Heart right ventricle (tissue), 16 donors: Measurements from ENCODE around the gene SATB2. TPM values are rescaled to one million over a fixed set of nuclear protein-coding genes. Genes with fewer than 3 reads are reported as not detected.

Experiments
- ATAC-seq, 8 donors: fragments of 200-7000 bp; cut with Tn5 transposase; one replicate each; pipeline ENCODE4 v1.9.1; 2020; ENCODE audit warnings: mild to moderate bottlenecking in 8 of 8, moderate library complexity in 8 of 8, moderate number of reproducible peaks in 1 of 8
- DNase-seq, 2 donors: peaks; one replicate each; pipeline ENCODE4 v3.0.0-alpha.2; 2020
- H3K27ac ChIP-seq, 10 donors: fragments of 200-600 bp; sonication (generic) in 2 of 10; one replicate each; pipeline versions ENCODE4 v1.5.0 to v1.8.0; 2020 to 2022; ENCODE audit warnings: mild to moderate bottlenecking in 3 of 10
- H3K27me3 ChIP-seq, 7 donors: fragments of 200-600 bp; one replicate each; pipeline ENCODE4 v1.8.0; 2021 to 2022; ENCODE audit warnings: mild to moderate bottlenecking in 2 of 7
- H3K36me3 ChIP-seq, 9 donors: fragments of 200-600 bp; sonication (generic) in 1 of 9; one replicate each; pipeline versions ENCODE4 v1.5.0 to v1.8.0; 2020 to 2022; ENCODE audit warnings: mild to moderate bottlenecking in 2 of 9
- H3K4me1 ChIP-seq, 9 donors: fragments of 200-600 bp; sonication (generic) in 1 of 9; one replicate each; pipeline versions ENCODE4 v1.5.0 to v1.8.0; 2020 to 2022; ENCODE audit warnings: mild to moderate bottlenecking in 4 of 9
- H3K4me3 ChIP-seq, 10 donors: fragments of 200-600 bp; sonication (generic) in 2 of 10; one replicate each; pipeline versions ENCODE4 v1.5.0 to v1.8.0; 2020 to 2022; ENCODE audit warnings: mild to moderate bottlenecking in 7 of 10, moderate library complexity in 2 of 10
- H3K9me3 ChIP-seq, 11 donors: fragments of 200-600 bp in 10 of 11; sonication (generic) in 2 of 11; one replicate each; pipeline versions ENCODE4 v1.5.0 to v1.8.0; 2013 to 2022; ENCODE audit warnings: mild to moderate bottlenecking in 2 of 11, control low read depth in 1 of 11, moderate library complexity in 1 of 11
- WGBS, 2 donors: extraction: QIAGEN DNeasy Blood & Tissue Kit; methylation state at CpG; one replicate each; pipeline ENCODE4 v1.1.7; 2013; ENCODE audit warnings: inconsistent platforms in 1 of 2; 5-methylcytosine and 5-hydroxymethylcytosine counted together
- intact Hi-C, 10 donors: fragments of 100-400 bp; cut with DNase I; formaldehyde crosslinking; loops; one replicate each; pipeline versions ENCODE4 v1.11.1 to v1.14.2; 2022
- long read RNA-seq, 3 donors: library from polyadenylated mRNA; unstranded; transcript quantifications; one replicate each; pipeline ENCODE4 v2.0.0, GENCODE V29; 2020 to 2021
- polyA plus RNA-seq, 2 donors: library from polyadenylated mRNA; stranded (reverse); fragments of 200-250 nt; gene quantifications; one replicate each; pipeline ENCODE4 v1.2.3, GENCODE V29; 2013
- total RNA-seq, 10 donors: library from RNA; stranded (reverse); fragmentation: NEBNext Ultra II Directional in 3 of 10; extraction: Animal tissue kit (Norgen Biotek cat#: 25700) in 3 of 10; gene quantifications; one replicate each; pipeline versions ENCODE4 v1.2.1 to v1.2.4, GENCODE V29; 2021 to 2023
- TF ChIP-seq, protein P1 (sequence below), 9 donors: fragments of 200-600 bp; sonication (generic) in 2 of 9; IDR thresholded peaks; one replicate each; pipeline versions ENCODE4 v1.5.0 to v1.8.0; 2021 to 2022; ENCODE audit warnings: antibody characterized with exemption in 9 of 9, mild to moderate bottlenecking in 5 of 9, moderate library complexity in 1 of 9
- donor health status: Arrhythmogenic right ventricular cardiomyopathy.
- donor health status: ischemic (EF 13 %, LVEDD 7.1; RV severe dilation, severe dysfunction).
- donor health status: healthy with polysubstance abuse.
- donor health status: DM: no; HTN: yes; CAD: no.
- donor health status: DM: no; HTN: no; CAD: no.
- donor health status: ischemic (EF 25% LVEDD 6.9; RV normal size, moderate dysfunction).
- donor health status: ischemic (EF 25% LVEDD 5.7; RV mildly dilated, moderate dysfunction).
- donor health status: healthy.
- donor health status: DM: yes; HTN: yes; CAD: no.
- donor health status: Ischemic cardiomyopathy.
- donor health status: ischemic (EF 35%, LVEDD 5.7; RV mildly dilated, moderate dysfunction).
- donor health status: nonischemic (EF 11% LVEDD 7.7; RV severe dilation, severe dysfunction).
- donor health status: DM: yes; HTN: yes; CAD: no.
- donor health status: PGD.
- donor health status: ischemic (EF 29% LVEDD 5.4; RV normal size, mild dysfunction).
- donor health status: nonischemic (EF 23%, LVEDD 6.1; RV moderate dilation, normal function).

SATB2 gene
- total RNA-seq (1 to 10 TPM in 4 of 10 donors, under 1 TPM in 6; 0.42 to 2.3 (median 0.89) TPM), polyA plus RNA-seq (under 1 TPM; 0.29 to 0.59 TPM)
- long read RNA-seq, donor 1, partial matches to known transcripts: 1 of 1 reads
- long read RNA-seq, donor 1, other reads (novel, unspliced or antisense): 0 of 1 reads
- long read RNA-seq, donor 2, partial matches to known transcripts: 0 of 1 reads
- long read RNA-seq, donor 2, other reads (novel, unspliced or antisense): 1 of 1 reads
- long read RNA-seq, donor 3, partial matches to known transcripts: 2 of 2 reads
- long read RNA-seq, donor 3, other reads (novel, unspliced or antisense): 0 of 2 reads

DNA sequence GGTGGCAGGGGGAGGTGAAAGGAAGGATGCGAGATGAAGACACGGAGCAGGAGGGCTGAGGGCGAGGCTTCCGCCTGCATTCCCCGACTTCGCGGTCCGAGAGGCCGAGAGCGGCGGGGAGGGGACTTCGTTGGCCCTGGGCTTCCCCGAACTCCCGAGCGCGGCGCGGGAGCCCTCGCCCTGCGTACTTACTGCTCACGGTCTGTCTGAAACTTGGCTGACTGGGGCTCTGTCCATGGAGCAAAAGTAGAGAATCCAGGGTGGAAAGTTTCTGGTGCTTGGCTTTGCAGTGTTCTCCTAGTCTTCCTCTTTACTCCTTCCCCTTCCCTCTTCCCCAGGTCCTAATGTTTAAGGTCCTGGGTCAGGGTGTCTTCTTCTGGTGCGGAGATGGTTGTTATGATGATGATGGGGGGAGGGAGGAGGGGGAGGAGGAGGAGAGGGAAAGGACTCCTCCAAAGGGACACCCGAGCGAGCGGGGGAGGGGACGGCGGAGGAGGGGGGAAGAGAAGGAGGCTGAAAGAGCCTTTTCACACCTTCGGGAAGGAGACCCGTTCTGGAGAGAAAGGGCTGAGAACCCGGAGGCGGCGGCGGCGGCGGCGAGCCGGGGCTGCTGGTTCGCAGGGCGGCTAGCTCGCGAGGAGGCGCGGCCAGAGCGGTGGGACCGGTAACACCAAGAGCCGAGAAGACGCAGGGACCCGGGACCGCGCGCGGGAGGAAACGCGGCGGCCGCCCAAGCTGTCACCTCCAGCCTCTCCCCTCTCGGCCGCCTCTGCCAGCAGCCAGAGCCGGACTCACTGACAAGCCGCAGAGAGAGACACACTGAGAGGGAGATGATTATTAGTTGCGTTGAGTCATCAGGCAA lies at the start of gene SATB2:
SATB2 (minus strand) TSS at position 793 of the 862 bp plus-strand sequence. CDS start 1,902 bp downstream, outside the sequence.
- H3K4me1 ChIP-seq: peaks cover 8 to 51% (median 31%) of the 10 kb centered on the region in 9 donors
- no peak for DNase-seq
- intact Hi-C loops: loop anchor here in 1 of 10 donors (10.0 kb wide), 1 partner anchor 1143 kb away; no protein-coding TSS in a partner anchor

DNA sequence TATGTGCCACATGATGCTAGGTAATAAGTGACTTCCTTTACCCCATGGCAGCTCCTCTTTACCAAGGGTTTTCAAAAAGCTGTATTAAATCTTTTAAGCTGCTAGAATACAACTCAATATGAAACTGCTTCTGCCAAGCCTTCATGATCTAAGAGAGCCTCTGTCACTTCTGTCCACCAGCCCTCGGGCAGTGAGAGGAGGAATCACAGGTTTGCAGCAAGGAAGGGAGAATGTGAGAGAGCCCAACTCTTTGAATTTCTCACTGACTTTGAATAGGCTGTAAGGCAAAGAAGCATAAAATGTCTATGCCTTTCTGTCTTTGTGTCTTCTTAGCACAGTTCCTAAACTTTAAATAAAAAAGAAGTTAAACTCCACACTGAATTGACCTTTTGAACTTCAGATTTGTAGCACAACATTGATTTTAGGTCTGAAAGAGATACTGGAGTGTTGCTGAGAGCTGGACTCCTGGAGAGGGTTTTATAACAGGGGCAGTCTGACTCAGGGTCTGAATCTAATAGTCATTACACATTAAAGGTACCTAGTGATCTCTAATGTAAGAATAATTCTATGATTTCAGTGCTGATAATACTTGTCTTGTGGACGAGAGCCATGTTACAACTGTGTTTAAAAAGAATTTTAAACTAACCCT lies 48.1 kb upstream of the SATB2 start:
- Histone ChIP-seq H3K4me1 (no peaks in the 10 kb centered on the region), H3K36me3 (no peaks in the 10 kb centered on the region), H3K9me3 (no peaks in the 10 kb centered on the region), H3K27ac (no peak overlapping the region), H3K4me3 (no peak overlapping the region), H3K27me3 (peaks cover 0 to 37% (median 4%) of the 10 kb centered on the region in 7 donors)
- intact Hi-C loops: no loop called here
- DNase-seq: no peak
- 46 to 64% methylated on average over 2 of the region's 2 CpGs for WGBS, 2 donors
- ATAC-seq: no peak
- TF ChIP-seq, protein P1, sequence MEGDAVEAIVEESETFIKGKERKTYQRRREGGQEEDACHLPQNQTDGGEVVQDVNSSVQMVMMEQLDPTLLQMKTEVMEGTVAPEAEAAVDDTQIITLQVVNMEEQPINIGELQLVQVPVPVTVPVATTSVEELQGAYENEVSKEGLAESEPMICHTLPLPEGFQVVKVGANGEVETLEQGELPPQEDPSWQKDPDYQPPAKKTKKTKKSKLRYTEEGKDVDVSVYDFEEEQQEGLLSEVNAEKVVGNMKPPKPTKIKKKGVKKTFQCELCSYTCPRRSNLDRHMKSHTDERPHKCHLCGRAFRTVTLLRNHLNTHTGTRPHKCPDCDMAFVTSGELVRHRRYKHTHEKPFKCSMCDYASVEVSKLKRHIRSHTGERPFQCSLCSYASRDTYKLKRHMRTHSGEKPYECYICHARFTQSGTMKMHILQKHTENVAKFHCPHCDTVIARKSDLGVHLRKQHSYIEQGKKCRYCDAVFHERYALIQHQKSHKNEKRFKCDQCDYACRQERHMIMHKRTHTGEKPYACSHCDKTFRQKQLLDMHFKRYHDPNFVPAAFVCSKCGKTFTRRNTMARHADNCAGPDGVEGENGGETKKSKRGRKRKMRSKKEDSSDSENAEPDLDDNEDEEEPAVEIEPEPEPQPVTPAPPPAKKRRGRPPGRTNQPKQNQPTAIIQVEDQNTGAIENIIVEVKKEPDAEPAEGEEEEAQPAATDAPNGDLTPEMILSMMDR (IDR thresholded peaks at IDR 0.05): no peak

More for the DNA sequence above, at the start of gene SATB2:
- H3K4me3 ChIP-seq: peak within 1 kb of the TSS; percentile 61 to 99 (median 86)
- 1% methylated on average over 58 to 61 of the region's 61 CpGs for WGBS, 2 donors
- H3K36me3 ChIP-seq: no peaks in the 10 kb centered on the region
- no peak for ATAC-seq
- H3K9me3 ChIP-seq: no peaks in the 10 kb centered on the region
- H3K27me3 ChIP-seq: peaks cover 7 to 91% (median 81%) of the 10 kb centered on the region in 7 donors
- peak within 1 kb of the TSS in 9 of 10 donors; percentile 5 to 78 (median 64) for H3K27ac ChIP-seq
- TF ChIP-seq, protein P1 (IDR thresholded peaks at IDR 0.05): no peak

DNA sequence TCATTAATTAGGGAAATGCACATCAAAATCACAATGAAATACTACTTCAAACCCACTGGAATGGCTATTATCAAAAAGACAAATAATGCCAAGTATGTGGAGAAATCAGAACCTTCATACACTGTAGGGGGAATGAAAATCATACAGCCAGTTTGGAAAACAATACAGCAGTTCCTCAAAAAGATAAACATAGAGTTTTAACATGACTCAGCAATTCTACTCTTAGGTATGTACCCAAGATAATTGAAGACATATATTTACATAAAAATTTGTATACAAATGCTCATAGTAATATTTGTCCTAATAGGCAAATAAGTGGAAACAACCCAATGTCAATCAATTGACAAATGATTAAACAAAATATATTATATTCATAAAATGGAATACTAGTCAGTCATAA lies 45.4 kb upstream of the SATB2 start:
- ATAC-seq: no peak
- no peak overlapping the region for H3K27ac ChIP-seq
- TF ChIP-seq, protein P1 (IDR thresholded peaks at IDR 0.05): no peak
- H3K4me3 ChIP-seq: no peak overlapping the region
- no peak for DNase-seq
- H3K27me3 ChIP-seq: peaks cover 0 to 30% (median 0%) of the 10 kb centered on the region in 7 donors
- no peaks in the 10 kb centered on the region for H3K9me3 ChIP-seq
- intact Hi-C loops: no loop called here
- H3K36me3 ChIP-seq: no peaks in the 10 kb centered on the region
- H3K4me1 ChIP-seq: no peaks in the 10 kb centered on the region

- Histone ChIP-seq H3K4me3 (no peak overlapping the region), H3K27ac (no peak overlapping the region), H3K36me3 (no peaks in the 10 kb centered on the region), H3K27me3 (peaks cover 0 to 29% (median 0%) of the 10 kb centered on the region in 7 donors), H3K4me1 (no peaks in the 10 kb centered on the region), H3K9me3 (no peaks in the 10 kb centered on the region)
- 91 to 93% methylated on average over 3 of the region's 3 CpGs for WGBS, 2 donors
- no peak for DNase-seq
- TF ChIP-seq, protein P1 (IDR thresholded peaks at IDR 0.05): no peak
- intact Hi-C loops: loop anchor here in 1 of 10 donors (10.0 kb wide), 1 partner anchor 844 kb away; no protein-coding TSS in a partner anchor
- ATAC-seq: no peak
Measured at GRCh38 chr2:199499005-199499404, 41.3 kb upstream of the SATB2 start.
